HK-2 (cell line): ENCODE results near the gene LRP1.

ENCODE experiments used
- DNase-seq: peaks from one replicate; pipeline ENCODE4 v3.0.0-alpha.2; 2018; ENCODE audit not compliant: unreplicated experiment

LRP1 gene

DNA sequence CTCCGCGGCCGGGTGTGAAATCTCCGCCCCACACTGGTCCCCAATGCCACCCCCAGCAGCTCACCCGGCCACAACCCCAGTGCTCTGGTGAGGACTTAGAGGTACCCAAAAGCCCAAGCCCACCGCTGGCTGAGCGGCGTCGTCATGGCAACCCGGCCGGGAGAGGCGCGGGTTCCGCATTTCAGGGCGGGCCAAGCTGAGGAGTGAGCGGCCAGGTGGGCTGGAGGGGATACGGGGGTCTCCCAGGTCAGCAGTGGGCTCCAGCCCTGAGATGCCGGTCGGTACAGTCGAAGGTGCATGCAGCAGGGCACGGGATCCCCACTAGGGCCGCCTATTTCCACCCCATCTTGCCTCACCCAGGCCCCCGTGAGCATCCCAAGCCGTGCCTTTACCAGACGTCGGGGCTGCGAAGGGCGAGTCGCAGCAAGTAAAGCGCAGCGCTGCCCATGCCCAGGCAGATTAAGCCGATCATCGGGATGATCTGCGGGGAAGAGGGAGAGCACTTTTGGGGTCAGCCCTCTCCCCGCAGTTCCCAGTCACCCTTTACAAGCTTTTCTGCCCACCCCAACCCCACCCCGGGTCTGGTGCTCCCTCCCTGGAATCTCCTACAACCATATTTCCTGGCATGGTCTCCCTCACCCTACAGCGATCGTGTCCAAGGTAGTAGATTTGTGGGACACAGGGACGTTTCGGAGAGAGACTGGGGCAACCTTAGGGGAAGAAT, 108.1 kb downstream of the LRP1 start:
- DNase-seq = no peak

DNA sequence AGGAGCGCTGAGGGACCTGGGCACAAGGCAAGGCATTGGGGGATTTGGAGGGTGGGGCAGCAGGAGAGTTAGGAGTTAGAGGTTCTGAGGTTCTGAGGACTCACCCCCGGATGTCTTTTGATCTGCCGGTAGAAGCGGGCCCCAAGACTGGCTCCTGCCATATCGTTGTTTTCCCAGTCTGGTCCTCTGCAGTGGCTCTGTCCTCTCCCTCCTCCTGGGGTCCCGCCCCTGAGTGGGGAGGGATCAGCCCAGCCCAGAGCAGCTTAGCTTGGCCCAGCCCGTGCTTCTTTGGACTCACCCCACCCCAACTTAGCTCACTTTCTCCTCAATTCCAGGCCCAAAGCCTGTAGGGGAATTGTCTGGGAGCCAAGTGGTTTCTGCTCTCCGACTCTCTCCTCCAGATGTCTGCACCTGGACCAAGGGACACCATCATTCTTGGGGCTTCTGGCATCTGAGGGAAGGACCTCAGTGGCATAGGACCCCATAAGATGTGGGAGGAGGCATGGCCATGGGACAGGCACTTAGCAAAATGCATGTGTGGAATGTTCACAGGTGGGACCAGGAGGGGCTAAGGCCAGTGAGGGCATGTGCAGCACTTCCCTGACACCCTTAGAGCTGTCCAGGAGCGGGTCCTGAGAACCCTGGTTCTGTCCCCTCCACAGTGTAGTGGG, 108.8 kb downstream of the LRP1 start:
- no peak for DNase-seq

DNA sequence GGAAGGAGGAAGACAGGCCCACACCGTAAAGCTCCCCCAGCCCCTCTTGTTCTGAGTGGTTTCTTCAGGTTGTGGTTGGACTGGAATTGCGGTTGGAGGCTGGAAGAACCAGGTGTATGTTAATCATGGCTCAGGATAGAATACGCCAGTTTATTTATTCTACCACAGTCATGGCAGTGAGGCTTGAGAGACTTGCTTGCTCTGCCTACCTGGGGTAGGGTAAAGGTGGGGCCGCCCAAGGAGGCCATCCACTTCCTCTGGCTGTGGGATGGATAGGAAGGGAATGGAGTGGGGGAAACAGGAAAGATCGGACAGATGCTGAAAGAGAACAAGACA, 109.3 kb downstream of the LRP1 start:
- DNase-seq = no peak

DNA sequence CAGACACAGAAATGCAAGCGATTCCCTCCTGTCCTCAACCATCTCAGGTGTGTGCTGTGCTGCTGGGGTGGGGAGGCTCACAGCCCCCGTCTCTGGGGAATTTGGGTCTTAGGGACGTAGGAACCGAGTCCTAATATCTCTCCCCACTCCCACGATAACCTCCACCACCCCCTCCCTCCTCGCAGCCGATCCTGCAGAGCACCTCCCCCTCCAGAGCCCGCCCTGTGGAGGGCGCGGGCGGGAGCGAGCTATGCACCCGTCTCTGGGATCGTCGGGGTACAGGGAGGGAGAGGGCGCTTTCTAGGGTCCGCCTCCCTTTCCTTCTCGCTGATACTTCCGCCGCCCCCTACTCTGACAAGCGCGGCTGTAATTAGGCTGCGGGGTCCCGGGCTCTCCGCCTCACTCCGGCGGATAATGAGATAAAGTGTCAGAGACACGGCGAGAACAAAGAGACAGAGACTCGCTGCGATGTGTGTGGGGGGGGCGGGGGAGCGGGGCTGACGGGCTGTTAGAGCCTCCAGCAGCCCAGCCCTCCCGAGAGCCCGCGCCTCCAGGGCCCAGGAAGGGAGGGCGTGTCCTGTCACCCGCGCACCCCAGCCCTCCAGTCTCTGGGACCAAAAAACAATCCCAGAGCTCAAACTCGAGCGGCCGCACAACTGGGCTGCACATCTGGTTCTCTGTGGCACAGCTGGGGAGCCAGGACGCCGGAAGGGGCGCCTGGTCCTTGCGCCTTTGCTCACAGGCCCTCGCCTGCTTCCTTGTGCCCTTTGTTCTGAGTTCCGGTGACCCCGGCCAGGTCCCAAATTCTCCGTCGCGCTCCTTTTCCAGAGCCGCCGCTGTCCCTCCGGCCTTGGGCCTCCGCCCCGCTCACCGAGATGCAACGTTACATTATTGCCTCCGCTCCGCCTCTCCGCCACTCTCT, 109.9 kb downstream of the LRP1 start:
- no peak for DNase-seq

DNA sequence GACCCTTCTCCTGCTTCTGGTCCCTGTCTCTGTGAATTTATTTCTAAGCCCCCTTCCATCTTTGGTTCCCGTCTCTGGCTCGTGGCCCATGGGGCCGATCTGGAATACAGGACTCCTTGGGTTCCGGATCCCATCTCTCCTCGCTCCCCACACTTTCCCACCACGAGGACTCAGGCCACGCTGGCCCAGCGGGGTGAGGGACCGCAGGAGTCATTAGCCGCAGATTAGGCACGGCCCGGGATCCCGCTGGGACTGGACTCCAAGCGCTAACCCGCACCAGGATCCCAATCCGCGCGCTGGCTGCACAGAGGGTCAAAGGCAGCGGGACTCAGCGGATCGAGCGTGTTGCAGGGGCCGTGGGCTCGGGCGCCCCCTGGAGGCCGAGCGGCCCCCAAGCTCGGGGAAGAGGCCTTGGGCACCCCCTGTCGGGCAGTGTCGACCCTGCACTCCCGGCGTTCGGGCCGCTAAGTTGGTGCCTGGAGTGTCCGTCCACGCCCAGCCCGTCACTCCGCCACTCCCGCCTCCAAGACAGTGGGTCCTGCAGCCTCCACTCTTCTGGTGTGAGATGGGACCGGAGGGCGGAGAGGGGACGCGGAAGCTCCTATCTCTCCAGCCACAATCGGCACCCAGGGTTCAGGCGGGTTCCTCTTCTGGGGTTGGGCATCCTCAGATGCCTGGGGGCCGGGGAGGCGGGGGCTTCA, 110.7 kb downstream of the LRP1 start:
- DNase-seq = peak; percentile 87

DNA sequence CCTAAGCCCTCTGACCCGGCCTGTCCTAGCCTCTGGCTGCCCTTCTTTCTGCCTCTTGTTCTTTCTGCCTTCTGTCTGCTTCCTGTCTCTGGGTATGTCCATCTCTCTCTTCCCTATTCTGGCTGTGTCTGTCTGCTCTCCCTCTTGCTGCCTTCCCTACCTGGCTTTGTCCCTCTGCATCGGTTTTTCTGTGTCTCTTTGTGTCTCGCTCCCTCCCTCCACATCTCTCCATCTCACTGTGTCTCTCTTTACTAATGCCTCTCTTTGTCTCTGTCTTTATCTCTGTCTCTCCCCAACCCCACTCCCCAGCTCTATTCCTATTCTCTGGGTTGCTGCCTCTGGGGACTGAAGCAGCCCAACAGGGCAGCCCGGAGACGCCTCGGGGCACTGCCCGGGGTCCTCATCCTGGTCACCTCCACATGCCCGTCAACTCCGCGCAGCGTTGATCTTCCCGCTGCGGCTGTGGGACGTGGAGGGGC, 111.3 kb downstream of the LRP1 start:
- no peak for DNase-seq

DNA sequence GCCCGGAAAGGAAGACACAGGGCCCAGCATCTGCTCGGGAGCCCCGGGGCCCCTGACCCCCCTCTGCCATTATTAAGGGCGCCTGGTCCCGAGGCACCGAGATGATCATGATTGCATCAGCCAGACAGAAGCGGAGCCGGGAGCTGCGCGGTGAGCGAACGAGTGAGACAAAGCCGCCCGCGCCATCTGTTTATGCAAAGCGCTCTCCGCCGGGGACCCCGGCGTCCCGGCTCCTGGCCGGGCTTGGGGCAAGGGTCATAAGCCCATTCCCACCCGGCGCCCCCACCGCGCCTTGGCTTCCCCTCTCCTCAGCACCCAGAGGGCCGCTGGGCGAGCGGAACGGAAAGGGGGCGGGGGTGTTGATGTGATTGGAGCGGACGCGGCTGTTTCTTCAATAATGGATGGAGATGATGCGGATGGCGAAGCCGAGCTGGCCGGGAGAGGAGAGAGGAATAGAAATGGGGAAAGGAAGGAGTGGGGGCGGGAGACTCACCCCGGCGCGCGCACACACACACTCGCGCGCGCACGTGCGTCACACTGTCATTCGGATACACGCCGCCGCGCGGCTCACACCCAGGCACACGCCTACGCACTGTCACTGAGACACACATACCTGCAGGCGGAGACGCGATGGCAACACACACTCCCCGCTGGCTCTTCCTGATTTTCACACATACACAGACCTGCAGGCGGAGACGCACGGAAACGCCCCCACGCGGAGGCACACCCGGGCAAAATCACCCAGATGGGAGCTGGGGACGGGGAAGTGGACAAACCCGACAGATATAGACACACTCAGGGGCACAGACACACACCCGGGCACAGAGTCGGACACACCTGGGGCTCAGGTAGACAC, 112.0 kb downstream of the LRP1 start:
- DNase-seq = peak; percentile 52

DNA sequence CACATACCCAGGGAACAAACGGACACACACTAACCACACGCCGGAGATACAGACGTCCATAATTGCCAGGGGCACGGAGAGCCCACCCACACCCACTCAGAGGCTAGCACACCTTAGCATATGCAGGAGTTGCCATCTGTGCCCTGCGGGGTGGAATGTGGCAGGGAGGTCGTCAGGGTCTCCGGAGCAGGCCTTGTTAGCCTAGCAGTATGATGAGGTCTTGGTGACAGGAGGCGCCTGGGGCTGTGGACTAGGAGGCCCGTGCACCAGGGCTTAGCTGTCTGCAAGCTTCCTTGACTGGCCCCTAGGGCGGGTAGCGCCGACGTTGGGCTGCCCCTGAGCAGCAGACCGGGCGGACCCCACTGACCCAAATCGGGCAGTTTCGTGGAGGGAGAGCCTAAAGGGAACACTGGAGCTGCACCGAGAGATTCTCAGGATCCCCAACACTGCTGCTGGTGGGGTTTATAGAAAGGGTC, 112.7 kb downstream of the LRP1 start:
- DNase-seq = peak; percentile 29

DNA sequence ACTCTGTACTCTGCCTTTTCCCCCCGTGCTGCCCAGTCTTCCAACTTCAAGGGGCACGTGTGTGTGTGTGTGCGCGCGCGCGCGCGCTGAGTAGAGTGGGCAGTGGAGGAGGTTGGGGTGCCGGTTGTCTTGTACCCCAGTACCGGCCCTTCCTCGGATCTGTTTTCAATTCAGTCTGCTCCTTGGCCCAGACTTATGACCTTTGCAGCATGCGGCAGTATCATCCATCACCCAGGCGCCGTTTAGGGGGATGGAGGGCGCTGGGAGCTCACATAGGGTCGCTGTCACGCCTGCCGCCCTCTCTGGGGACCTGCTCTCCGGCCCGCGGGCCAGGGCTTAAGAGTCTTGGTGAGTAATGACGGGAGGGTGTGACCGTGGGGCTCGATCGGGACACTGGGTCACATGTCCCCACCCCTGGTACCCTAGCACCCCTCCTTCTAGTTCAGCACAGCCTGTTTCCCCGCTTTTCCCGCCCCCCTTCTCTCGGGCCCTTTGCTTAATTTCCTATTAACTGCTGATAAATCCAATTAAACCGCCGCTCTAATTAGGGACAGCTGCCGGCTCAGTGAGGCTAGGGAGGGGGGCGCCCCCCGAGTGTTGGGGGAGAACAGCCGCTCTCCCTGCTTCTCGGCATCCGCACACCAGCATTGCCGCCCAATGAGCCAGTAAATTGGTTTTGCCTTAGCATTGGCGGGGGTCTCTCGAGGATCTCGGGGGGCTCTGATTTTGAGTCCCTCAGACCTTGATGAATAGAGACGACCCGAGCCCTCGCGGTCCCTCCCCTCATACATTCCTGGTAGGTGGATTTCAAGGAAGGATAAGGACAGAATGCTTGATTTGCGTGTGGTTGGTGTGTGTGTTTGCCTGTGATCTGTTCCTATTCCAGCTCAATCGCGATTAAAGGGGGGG, 113.4 kb downstream of the LRP1 start:
- DNase-seq = no peak

DNA sequence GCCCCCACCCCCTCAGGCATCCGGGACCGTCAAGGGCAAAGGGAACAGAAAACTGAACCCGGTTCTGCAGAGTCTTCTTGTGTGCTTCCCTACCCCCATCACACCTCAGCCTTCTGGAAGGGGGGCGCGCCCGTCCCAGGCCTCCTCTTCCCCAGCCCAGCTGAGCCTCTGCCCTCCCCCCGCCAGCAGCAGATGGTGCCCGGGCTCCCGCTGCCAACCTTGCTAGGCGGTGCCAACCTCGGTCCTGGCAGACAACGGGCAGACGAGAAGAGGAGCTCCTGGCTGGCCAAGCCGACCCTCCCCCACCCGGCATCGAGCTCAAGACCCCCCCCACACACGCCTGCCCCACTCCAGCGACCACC, 114.0 kb downstream of the LRP1 start:
- no peak for DNase-seq

DNA sequence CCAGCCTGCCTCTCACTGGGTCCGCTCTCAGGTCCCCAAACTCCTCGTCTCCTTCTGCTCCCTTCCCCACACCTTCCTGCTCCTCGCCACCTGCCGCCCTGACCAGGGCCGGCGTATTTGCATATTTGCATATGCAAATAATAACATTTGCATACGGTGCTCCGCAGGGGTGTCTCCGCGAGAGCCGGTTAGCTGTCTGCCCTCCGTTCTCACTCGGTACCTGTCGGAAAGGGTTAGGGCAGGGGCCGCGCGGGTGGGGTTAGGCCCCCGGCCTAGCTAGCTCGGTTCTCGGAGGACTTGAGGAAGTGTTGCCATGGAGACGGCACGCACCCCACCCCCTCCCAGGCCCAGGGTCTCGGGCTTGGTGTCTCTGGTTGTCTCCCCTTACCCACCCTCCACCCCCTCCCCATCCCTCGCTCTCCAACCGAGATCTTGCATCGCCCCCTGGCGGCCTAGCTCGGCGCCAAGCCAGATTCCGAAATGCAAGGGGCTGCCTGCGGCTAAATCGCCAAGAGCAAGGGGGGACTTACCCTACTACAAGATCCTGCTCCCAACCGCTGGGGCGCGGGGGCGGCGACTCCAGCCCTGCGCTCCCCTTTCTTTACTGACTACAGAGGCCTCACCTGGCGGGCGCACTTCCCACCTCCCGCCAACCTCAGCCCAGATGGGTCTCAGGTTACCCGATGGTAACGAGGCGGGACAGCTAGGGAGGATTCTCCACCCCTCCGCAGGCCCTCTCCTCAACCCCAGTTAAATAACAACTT, 114.6 kb downstream of the LRP1 start:
- peak; percentile 63 for DNase-seq

DNA sequence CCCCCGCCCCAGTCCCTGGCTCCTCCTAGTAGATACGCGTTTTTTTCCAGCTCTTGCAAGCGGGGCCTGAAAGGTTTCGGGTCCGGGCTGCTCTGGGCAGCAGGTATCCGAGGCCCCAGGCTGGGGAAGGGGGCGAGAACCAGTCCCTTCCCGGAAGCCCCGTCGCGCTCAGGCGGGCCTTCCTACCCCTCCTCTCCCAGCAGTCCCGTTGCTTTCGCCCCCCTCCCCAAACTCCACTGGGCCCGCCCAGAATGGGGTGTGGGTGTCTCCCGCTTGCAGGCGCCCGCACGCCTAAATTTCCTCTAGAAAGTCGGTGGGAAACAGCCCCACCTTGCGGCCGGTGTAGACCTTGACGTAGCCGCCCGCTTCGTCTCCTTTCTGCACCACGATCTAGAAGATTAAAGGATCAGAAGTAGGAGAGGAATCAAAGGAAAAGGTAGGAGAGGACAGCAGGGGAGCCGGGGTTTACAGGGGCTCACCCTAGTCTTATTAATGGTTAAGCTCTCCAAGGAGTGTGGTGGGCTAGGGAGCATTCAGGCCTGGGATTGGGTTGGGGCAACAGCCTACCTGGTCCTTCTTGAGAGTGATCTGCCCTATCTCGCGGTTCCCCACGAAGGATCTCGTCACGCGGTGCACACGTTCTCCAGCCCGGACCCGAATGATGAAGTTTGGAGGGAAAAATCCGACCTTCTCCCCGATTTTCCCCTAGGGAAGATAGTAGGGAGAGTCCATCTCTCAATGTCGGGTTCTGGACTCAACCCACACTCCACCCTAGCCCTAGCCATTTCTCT, 115.4 kb downstream of the LRP1 start:
- DNase-seq = peak; percentile 85

DNA sequence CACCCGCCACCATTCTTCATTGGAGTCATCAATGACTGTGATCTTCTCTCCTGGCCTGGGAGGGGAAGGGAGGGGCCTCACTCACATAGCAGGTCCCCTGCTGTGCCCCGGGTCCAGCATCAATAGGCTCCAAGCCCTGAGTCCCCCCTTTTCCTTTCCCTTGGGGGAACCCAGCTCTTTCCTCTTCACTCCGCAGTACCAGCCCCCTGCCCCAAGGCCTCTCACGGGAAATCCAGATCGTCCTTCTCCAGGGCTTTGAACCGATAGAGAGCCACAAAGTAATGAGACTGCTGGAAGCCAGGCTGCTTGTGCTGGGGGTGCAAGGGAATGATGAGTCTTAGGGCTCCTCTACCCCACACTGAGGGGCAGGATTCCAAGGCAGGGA, 116.0 kb downstream of the LRP1 start:
- no peak for DNase-seq

DNA sequence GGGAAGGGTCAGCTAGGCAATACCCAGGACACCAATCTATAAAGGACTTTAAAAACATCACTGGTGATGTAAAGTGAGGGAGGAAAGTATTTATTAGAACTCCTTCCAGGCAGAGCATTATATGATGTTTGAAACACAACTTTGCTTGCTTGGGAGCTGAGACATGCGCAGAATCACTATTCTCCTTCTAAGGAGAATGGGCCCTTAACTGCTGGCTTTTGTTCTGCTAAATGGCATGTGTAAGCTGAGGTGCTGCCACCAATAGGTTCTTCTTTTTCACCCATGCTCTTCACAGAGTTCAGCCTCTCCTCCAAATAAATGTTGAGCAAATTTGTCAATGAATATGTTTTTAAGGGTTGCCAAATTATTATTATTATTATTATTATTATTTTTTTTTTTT, 118.8 kb downstream of the LRP1 start:
- no peak for DNase-seq

DNA sequence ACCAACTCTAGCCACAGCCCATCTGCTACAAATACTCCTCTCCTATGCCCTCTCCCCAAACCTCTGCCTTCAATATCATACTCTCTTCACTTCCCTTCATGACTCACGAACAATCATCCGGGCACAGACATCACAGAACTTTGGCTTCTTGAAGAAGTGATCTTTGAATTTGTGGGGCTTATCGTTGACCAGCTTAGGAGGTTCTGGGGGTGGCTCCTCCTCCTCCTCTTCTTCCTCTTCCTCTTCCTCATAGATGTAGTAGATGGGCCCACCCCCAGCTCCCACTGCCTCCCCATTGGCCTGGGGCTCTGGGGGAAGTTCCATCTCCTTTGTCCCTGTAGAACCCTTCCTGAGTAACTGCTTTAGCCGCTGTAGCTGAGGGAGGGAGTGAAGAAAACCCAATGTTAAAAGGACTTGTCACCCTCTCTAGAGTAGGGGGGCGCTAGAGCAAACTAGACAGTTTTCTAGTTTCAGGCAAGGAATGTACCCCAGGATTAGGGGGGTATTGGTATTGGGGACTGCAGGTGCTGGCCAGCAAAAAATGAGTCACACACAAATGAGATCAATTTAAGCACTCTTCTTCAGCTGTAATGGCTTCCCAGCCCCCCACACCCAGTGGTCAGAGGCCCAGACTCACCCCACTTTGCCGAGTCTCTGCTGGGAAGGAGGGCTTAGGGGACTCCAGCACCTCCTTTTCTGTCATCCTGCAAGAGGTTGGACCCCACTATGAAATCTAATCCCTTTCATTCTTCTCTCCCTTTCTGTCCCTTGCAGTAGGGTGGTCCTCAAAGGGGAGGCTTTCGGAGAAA, 120.9 kb downstream of the LRP1 start:
- no peak for DNase-seq

DNA sequence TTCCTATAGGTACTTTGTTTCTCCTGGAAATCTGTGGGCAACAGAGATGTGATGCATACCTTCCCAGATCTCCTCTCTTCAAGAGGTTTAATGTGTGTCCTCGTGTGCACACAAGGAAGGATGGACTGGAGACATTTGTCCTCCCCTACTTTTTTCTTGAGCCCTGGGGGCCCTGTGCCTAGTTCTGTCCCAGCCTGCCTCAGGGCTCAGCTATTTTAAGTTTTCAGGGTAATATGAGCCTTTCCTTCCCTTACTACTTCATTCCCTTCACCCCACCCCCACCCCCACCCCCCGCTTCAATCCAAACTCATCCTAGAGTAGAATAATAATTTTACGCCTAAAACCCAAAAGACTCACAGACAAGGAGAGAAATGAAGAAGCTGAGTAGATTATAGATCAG, 122.3 kb downstream of the LRP1 start:
- DNase-seq = no peak

DNA sequence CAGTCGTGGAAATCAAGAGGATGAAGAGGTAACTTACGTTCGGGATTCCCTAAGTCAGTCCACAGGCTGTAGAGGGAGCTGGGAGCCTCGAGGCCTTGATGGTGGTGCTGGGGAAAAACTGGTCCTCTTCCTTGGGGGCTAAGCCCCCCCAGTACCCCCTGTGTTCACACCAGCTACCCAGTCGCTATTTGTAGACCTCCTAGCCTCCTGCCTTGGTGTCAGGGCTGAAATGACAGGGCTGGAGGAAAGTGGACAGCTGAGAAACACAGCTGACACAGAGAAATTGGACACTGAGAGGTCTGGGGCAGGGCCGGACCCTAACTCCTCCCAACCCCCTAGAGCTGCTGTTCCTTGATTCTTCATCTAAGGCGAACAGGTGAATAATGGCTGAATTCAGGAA, 122.7 kb downstream of the LRP1 start, which contains the start of gene STAC3:
Gene STAC3 (minus strand): TSS at position 232 of the 400 bp plus-strand sequence. CDS start 1,551 bp downstream, outside the sequence.
- no peak for DNase-seq
